ENCODE data around the gene KCNK7. TPM values are rescaled to one million over a fixed set of nuclear protein-coding genes. Genes with fewer than 3 reads are reported as not detected.
A peak's percentile ranks its signal among the peaks of the same experiment; 100 is the strongest.
"Not testable (repeated sequence)": the region's sequence is repeated elsewhere in the genome, so short reads cannot be mapped to it uniquely, and the experiment has no call there.

KCNK7 gene
- total and polyA plus RNA-seq, 2 donors: 0.66 to 3.8 TPM

DNA sequence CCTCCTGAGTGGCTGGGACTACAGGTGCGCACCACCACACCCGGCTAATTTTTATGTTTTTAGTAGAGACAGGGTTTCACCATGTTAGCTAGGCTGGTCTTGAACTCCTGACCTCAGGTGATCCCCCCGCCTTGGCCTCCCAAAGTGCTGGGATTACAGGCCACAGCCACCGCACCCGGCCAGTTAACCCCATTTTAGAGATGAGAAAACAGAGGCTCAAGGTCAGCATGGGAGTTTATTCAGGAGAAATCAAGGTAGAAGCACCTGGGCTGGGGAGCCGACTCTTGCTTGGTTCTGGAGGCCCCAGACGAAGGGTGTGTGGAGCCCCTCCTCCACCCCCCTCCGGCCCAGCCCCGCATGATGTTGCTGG is 43.6 kb upstream of the KCNK7 start:
- 82% methylated on average over 9 of the region's 9 CpGs for WGBS
- not testable (repeated sequence) for H3K27me3 ChIP-seq (ENCODE audit: control insufficient read depth in 2 of 2, insufficient read depth in 1 of 2, low read length in 1 of 2); DNase-seq (ENCODE audit: low read depth in 6 of 9, low spot score in 9 of 9); H3K9me3 ChIP-seq (ENCODE audit: control insufficient read depth in 2 of 2, insufficient read depth in 1 of 2, low read length in 1 of 2)
- peak overlapping the region; percentile 53 to 84 for H3K4me3 ChIP-seq (ENCODE audit: low read length in 2 of 2)
- H3K36me3 ChIP-seq (ENCODE audit: control insufficient read depth in 2 of 2, insufficient read depth in 2 of 2, low read length in 1 of 2): peaks cover 49 to 60% of the 10 kb centered on the region in 2 donors
- peak overlapping the region; percentile 89 to 91 for H3K27ac ChIP-seq (ENCODE audit: low read depth in 1 of 2, low read length in 1 of 2)
- H3K4me1 ChIP-seq (ENCODE audit: control insufficient read depth in 2 of 2, insufficient read depth in 2 of 2, low read length in 2 of 2): peaks cover 28 to 52% of the 10 kb centered on the region in 2 donors

GRCh38 chr11:65637794-65638419 is 42.3 kb upstream of the KCNK7 start, which contains the start of gene SIPA1:
Gene SIPA1, plus strand, starts transcription at chr11:65638101. Its CDS starts 2,821 bp downstream, at chr11:65640922.
- Histone ChIP-seq H3K9me3 (ENCODE audit: control insufficient read depth in 2 of 2, insufficient read depth in 1 of 2, low read length in 1 of 2) (peaks cover 0 to 6% of the 10 kb centered on the region in 2 donors), H3K4me1 (ENCODE audit: control insufficient read depth in 2 of 2, insufficient read depth in 2 of 2, low read length in 2 of 2) (peaks cover 28 to 50% of the 10 kb centered on the region in 2 donors), H3K4me3 (ENCODE audit: low read length in 2 of 2) (peak within 1 kb of the TSS; percentile 84 to 85), H3K36me3 (ENCODE audit: control insufficient read depth in 2 of 2, insufficient read depth in 2 of 2, low read length in 1 of 2) (peaks cover 53 to 64% of the 10 kb centered on the region in 2 donors), H3K27ac (ENCODE audit: low read depth in 1 of 2, low read length in 1 of 2) (peak within 1 kb of the TSS; percentile 90 to 91), H3K27me3 (ENCODE audit: control insufficient read depth in 2 of 2, insufficient read depth in 1 of 2, low read length in 1 of 2) (no peaks in the 10 kb centered on the region)
- 5% methylated on average over 46 of the region's 46 CpGs for WGBS
- peak in 7 of 9 donors; percentile 54 to 84 (median 70) for DNase-seq (ENCODE audit: low read depth in 6 of 9, low spot score in 9 of 9)

- DNase-seq (ENCODE audit: low read depth in 6 of 9, low spot score in 9 of 9): no peak
- Histone ChIP-seq H3K36me3 (ENCODE audit: control insufficient read depth in 2 of 2, insufficient read depth in 2 of 2, low read length in 1 of 2) (peaks cover 52 to 58% of the 10 kb centered on the region in 2 donors), H3K4me1 (ENCODE audit: control insufficient read depth in 2 of 2, insufficient read depth in 2 of 2, low read length in 2 of 2) (peaks cover 28 to 48% of the 10 kb centered on the region in 2 donors), H3K9me3 (ENCODE audit: control insufficient read depth in 2 of 2, insufficient read depth in 1 of 2, low read length in 1 of 2) (peaks cover 0 to 6% of the 10 kb centered on the region in 2 donors), H3K27me3 (ENCODE audit: control insufficient read depth in 2 of 2, insufficient read depth in 1 of 2, low read length in 1 of 2) (no peaks in the 10 kb centered on the region), H3K4me3 (ENCODE audit: low read length in 2 of 2) (no peak overlapping the region), H3K27ac (ENCODE audit: low read depth in 1 of 2, low read length in 1 of 2) (no peak overlapping the region)
- 90% methylated on average over 3 of the region's 3 CpGs for WGBS
Measured at GRCh38 chr11:65637032-65637557, 41.5 kb upstream of the KCNK7 start.

DNA sequence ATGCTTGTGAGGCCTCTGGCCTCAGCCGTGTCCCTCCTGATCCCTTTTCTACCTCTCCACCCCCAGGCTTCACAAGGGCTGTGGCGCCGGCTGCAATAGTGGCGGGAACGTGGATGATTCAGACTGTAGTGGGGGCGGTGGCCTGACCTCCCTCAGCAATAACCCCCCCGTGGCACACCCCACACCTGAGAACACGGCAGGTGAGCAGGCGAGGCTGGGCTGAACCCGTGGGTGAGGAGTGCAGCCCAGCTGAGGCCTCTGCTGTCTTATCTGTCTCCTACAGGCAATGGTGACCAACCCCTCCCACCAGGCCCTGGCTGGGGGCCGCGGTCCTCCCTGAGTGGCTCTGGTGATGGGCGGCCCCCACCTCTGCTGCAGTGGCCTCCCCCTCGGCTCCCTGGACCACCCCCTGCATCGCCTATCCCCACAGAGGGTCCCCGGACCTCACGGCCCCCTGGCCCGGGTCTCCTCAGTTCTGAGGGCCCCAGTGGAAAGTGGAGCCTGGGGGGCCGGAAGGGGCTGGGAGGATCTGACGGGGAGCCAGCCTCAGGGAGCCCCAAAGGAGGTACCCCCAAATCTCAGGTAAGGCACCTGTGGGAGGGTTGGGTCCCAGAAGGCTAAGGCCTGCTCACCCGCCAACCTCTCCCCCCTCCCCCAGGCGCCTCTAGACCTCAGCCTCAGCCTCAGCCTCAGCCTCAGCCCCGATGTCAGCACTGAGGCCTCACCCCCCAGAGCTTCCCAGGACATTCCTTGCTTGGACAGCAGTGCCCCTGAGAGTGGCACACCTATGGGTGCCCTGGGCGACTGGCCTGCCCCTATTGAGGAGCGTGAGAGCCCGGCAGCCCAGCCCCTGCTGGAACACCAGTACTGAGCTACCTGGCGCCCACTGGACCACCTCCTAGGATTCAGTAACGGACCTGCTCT is 40.8 kb upstream of the KCNK7 start:
- no peak overlapping the region for H3K4me3 ChIP-seq (ENCODE audit: low read length in 2 of 2)
- H3K27ac ChIP-seq (ENCODE audit: low read depth in 1 of 2, low read length in 1 of 2): no peak overlapping the region
- 98% methylated on average over 28 of the region's 28 CpGs for WGBS
- peaks cover 56 to 57% of the 10 kb centered on the region in 2 donors for H3K36me3 ChIP-seq (ENCODE audit: control insufficient read depth in 2 of 2, insufficient read depth in 2 of 2, low read length in 1 of 2)
- no peaks in the 10 kb centered on the region for H3K27me3 ChIP-seq (ENCODE audit: control insufficient read depth in 2 of 2, insufficient read depth in 1 of 2, low read length in 1 of 2)
- peaks cover 0 to 4% of the 10 kb centered on the region in 2 donors for H3K9me3 ChIP-seq (ENCODE audit: control insufficient read depth in 2 of 2, insufficient read depth in 1 of 2, low read length in 1 of 2)
- no peak for DNase-seq (ENCODE audit: low read depth in 6 of 9, low spot score in 9 of 9)
- peaks cover 22 to 41% of the 10 kb centered on the region in 2 donors for H3K4me1 ChIP-seq (ENCODE audit: control insufficient read depth in 2 of 2, insufficient read depth in 2 of 2, low read length in 2 of 2)

- DNase-seq (ENCODE audit: low read depth in 6 of 9, low spot score in 9 of 9): no peak
- H3K4me1 ChIP-seq (ENCODE audit: control insufficient read depth in 2 of 2, insufficient read depth in 2 of 2, low read length in 2 of 2): peaks cover 10 to 29% of the 10 kb centered on the region in 2 donors
- no peak overlapping the region for H3K4me3 ChIP-seq (ENCODE audit: low read length in 2 of 2)
- 98% methylated on average over 46 of the region's 46 CpGs for WGBS
- no peak overlapping the region for H3K27ac ChIP-seq (ENCODE audit: low read depth in 1 of 2, low read length in 1 of 2)
- H3K9me3 ChIP-seq (ENCODE audit: control insufficient read depth in 2 of 2, insufficient read depth in 1 of 2, low read length in 1 of 2): no peaks in the 10 kb centered on the region
- no peaks in the 10 kb centered on the region for H3K27me3 ChIP-seq (ENCODE audit: control insufficient read depth in 2 of 2, insufficient read depth in 1 of 2, low read length in 1 of 2)
- H3K36me3 ChIP-seq (ENCODE audit: control insufficient read depth in 2 of 2, insufficient read depth in 2 of 2, low read length in 1 of 2): peaks cover 65 to 66% of the 10 kb centered on the region in 2 donors
Measured at GRCh38 chr11:65634905-65635731, 39.5 kb upstream of the KCNK7 start.

- Histone ChIP-seq H3K9me3 (ENCODE audit: control insufficient read depth in 2 of 2, insufficient read depth in 1 of 2, low read length in 1 of 2) (no peaks in the 10 kb centered on the region), H3K27ac (ENCODE audit: low read depth in 1 of 2, low read length in 1 of 2) (no peak overlapping the region), H3K4me3 (ENCODE audit: low read length in 2 of 2) (no peak overlapping the region), H3K36me3 (ENCODE audit: control insufficient read depth in 2 of 2, insufficient read depth in 2 of 2, low read length in 1 of 2) (peaks cover 72% of the 10 kb centered on the region in 2 donors), H3K4me1 (ENCODE audit: control insufficient read depth in 2 of 2, insufficient read depth in 2 of 2, low read length in 2 of 2) (peaks cover 5 to 22% of the 10 kb centered on the region in 2 donors), H3K27me3 (ENCODE audit: control insufficient read depth in 2 of 2, insufficient read depth in 1 of 2, low read length in 1 of 2) (no peaks in the 10 kb centered on the region)
- 97% methylated on average over 11 of the region's 11 CpGs for WGBS
- no peak for DNase-seq (ENCODE audit: low read depth in 6 of 9, low spot score in 9 of 9)
Measured at GRCh38 chr11:65634440-65634839, 38.8 kb upstream of the KCNK7 start.

DNA sequence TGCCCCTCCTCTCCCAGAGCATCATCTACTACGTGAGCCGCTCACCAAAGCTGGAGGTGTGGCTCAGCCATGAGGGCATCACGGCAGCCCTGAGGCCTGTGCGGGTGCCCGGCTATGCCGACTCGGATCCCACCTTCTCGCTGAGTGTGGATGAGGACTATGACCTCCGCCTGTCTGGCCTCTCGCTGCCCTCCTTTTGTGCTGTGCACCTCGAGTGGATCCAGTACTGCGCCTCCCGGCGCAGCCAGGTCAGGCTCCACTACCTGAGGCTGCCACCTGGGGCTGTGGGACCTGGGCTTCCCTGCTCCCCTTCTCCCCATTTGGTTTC is 38.5 kb upstream of the KCNK7 start:
- 97% methylated on average over 14 of the region's 14 CpGs for WGBS
- no peak for DNase-seq (ENCODE audit: low read depth in 6 of 9, low spot score in 9 of 9)
- H3K27ac ChIP-seq (ENCODE audit: low read depth in 1 of 2, low read length in 1 of 2): no peak overlapping the region
- H3K4me3 ChIP-seq (ENCODE audit: low read length in 2 of 2): no peak overlapping the region
- peaks cover 75 to 76% of the 10 kb centered on the region in 2 donors for H3K36me3 ChIP-seq (ENCODE audit: control insufficient read depth in 2 of 2, insufficient read depth in 2 of 2, low read length in 1 of 2)
- no peaks in the 10 kb centered on the region for H3K9me3 ChIP-seq (ENCODE audit: control insufficient read depth in 2 of 2, insufficient read depth in 1 of 2, low read length in 1 of 2)
- H3K4me1 ChIP-seq (ENCODE audit: control insufficient read depth in 2 of 2, insufficient read depth in 2 of 2, low read length in 2 of 2): peaks cover 5 to 18% of the 10 kb centered on the region in 2 donors
- H3K27me3 ChIP-seq (ENCODE audit: control insufficient read depth in 2 of 2, insufficient read depth in 1 of 2, low read length in 1 of 2): no peaks in the 10 kb centered on the region

GRCh38 chr11:65633390-65634108 is 37.9 kb upstream of the KCNK7 start:
- H3K27ac ChIP-seq (ENCODE audit: low read depth in 1 of 2, low read length in 1 of 2): no peak overlapping the region
- WGBS: 89% methylated on average over 20 of the region's 20 CpGs
- no peaks in the 10 kb centered on the region for H3K9me3 ChIP-seq (ENCODE audit: control insufficient read depth in 2 of 2, insufficient read depth in 1 of 2, low read length in 1 of 2)
- H3K27me3 ChIP-seq (ENCODE audit: control insufficient read depth in 2 of 2, insufficient read depth in 1 of 2, low read length in 1 of 2): no peaks in the 10 kb centered on the region
- no peak for DNase-seq (ENCODE audit: low read depth in 6 of 9, low spot score in 9 of 9)
- H3K4me3 ChIP-seq (ENCODE audit: low read length in 2 of 2): no peak overlapping the region
- H3K4me1 ChIP-seq (ENCODE audit: control insufficient read depth in 2 of 2, insufficient read depth in 2 of 2, low read length in 2 of 2): peaks cover 2 to 13% of the 10 kb centered on the region in 2 donors
- H3K36me3 ChIP-seq (ENCODE audit: control insufficient read depth in 2 of 2, insufficient read depth in 2 of 2, low read length in 1 of 2): peaks cover 81% of the 10 kb centered on the region in 2 donors
